ENCODE data around the gene LYZL2. TPM values are rescaled to one million over a fixed set of nuclear protein-coding genes. Genes with fewer than 3 reads are reported as not detected.

Gene LYZL2
- total RNA-seq, 2 donors from 2014 or later, result not detected

- no peak for DNase-seq
- intact Hi-C loops (cut with DNase I, micrococcal nuclease), result no loop called here
- no peak for ATAC-seq
Measured at GRCh38 chr10:30573721-30574431, 55.7 kb downstream of the LYZL2 start.

- DNase-seq (no peak), ATAC-seq (no peak)
- intact Hi-C loops (cut with DNase I, micrococcal nuclease), result no loop called here
Measured at GRCh38 chr10:30565449-30565848, 64.1 kb downstream of the LYZL2 start.

- intact Hi-C loops (cut with DNase I, micrococcal nuclease), result no loop called here
- DNase-seq (no peak), ATAC-seq (no peak)
Measured at GRCh38 chr10:30562787-30563186, 66.8 kb downstream of the LYZL2 start.

Other genes starting within 250 kb of the LYZL2 start
- gene MAP3K8, start 195.6 kb downstream of the LYZL2 start, total RNA-seq, result 10 to 100 TPM; 11.6 to 14.0 TPM

Data from left colon (tissue), 2 donors.